H1 (cell line): ENCODE data around the gene SUPT4H1. TPM values are rescaled to one million over a fixed set of nuclear protein-coding genes. Genes with fewer than 3 reads are reported as not detected.

Source experiments
- CTCF ChIA-PET: fragments of 300-600 bp; sonication (Branson Sonifier 250); formaldehyde crosslinking; loops from one replicate; lab custom pipeline; 2021; ENCODE audit not compliant: partially characterized antibody; lab: Charles Lee
- POLR2A ChIA-PET: fragments of 300-600 bp; sonication (Branson Sonifier 250); formaldehyde crosslinking; loops from one replicate; lab custom pipeline; 2021; ENCODE audit warnings: inconsistent platforms; ENCODE audit not compliant: partially characterized antibody; lab: Charles Lee
- DNase-seq, 2 experiments: peaks; one replicate each; pipeline versions ENCODE4 v3.0.0 to v3.0.0-alpha.2; 2010 to 2022; ENCODE audit warnings: low spot score in 2 of 2, low read depth in 1 of 2, mixed read lengths in 1 of 2
- FAIRE-seq: peaks from 2 replicates; lab custom pipeline; 2011; peaks lifted over from hg19 to GRCh38; lab: Jason Lieb, UNC
- H2AFZ ChIP-seq: 2 replicates; pipeline ENCODE4 v1.8.1; 2012; ENCODE audit warnings: low read length, inconsistent platforms
- H2AK5ac ChIP-seq: 2 replicates; pipeline ENCODE4 v1.6.1; 2013; ENCODE audit warnings: low read depth, low read length
- H2BK120ac ChIP-seq: replicated peaks from 2 replicates; pipeline ENCODE3; 2013; ENCODE audit warnings: low read depth, low read length, inconsistent platforms
- H2BK12ac ChIP-seq: 2 replicates; pipeline ENCODE4 v1.6.1; 2013; ENCODE audit warnings: low read depth, low read length
- H2BK15ac ChIP-seq: 2 replicates; pipeline ENCODE4 v1.6.1; 2013; ENCODE audit warnings: low read length
- H2BK20ac ChIP-seq: 2 replicates; pipeline ENCODE4 v1.6.1; 2013; ENCODE audit warnings: low read length
- H2BK5ac ChIP-seq: 2 replicates; pipeline ENCODE4 v1.6.1; 2013; ENCODE audit warnings: low read depth, low read length
- H3K14ac ChIP-seq: 2 replicates; pipeline ENCODE4 v1.6.1; 2013; ENCODE audit warnings: inconsistent platforms; ENCODE audit not compliant: insufficient read length
- H3K18ac ChIP-seq: 2 replicates; pipeline ENCODE4 v1.6.1; 2013; ENCODE audit warnings: low read length; ENCODE audit errors: extremely low read depth
- H3K23ac ChIP-seq: 2 replicates; pipeline ENCODE4 v1.6.1; 2013; ENCODE audit warnings: inconsistent platforms; ENCODE audit not compliant: insufficient read length
- H3K23me2 ChIP-seq: 2 replicates; pipeline ENCODE4 v1.6.1; 2013; ENCODE audit warnings: low read depth, low read length
- H3K27ac ChIP-seq: 2 replicates; pipeline ENCODE4 v1.6.1; 2011; ENCODE audit warnings: low read depth, low read length, inconsistent platforms
- H3K27me3 ChIP-seq, 4 experiments: replicated peaks in 1 of 4; 1 replicate in 1 of 4; 2 replicates in 3 of 4; pipeline versions ENCODE4 v1.6.1 to v1.8.1; 2011 to 2013; ENCODE audit warnings: low read length in 3 of 4, mild to moderate bottlenecking in 3 of 4, inconsistent platforms in 2 of 4, mixed read lengths in 2 of 4, moderate library complexity in 1 of 4; ENCODE audit not compliant: control insufficient read depth in 3 of 4, insufficient read depth in 3 of 4; ENCODE audit errors: extremely low read depth in 1 of 4
- H3K36me3 ChIP-seq, 4 experiments: 2 replicates each; pipeline versions ENCODE4 v1.6.1 to v1.8.1; 2011 to 2013; ENCODE audit warnings: mild to moderate bottlenecking in 4 of 4, low read length in 3 of 4, moderate library complexity in 2 of 4, control low read depth in 1 of 4, inconsistent platforms in 1 of 4; ENCODE audit not compliant: insufficient read depth in 4 of 4, control insufficient read depth in 2 of 4
- H3K4ac ChIP-seq: replicated peaks from 2 replicates; pipeline ENCODE3; 2013; ENCODE audit warnings: low read length, low read depth, mixed read lengths, inconsistent platforms; ENCODE audit not compliant: insufficient read length
- H3K4me1 ChIP-seq, 4 experiments: replicated peaks in 1 of 4; 1 replicate in 1 of 4; 2 replicates in 3 of 4; pipeline versions ENCODE4 v1.6.1 to v1.8.1; 2011 to 2013; ENCODE audit warnings: low read length in 3 of 4, inconsistent platforms in 2 of 4, mixed read lengths in 1 of 4; ENCODE audit not compliant: insufficient read depth in 4 of 4, control insufficient read depth in 3 of 4
- H3K4me2 ChIP-seq, 2 experiments: 2 replicates each; pipeline versions ENCODE4 v1.6.1 to v1.8.1; 2011 to 2013; ENCODE audit warnings: low read depth in 2 of 2, low read length in 2 of 2, control low read depth in 1 of 2, inconsistent platforms in 1 of 2, mild to moderate bottlenecking in 1 of 2; ENCODE audit not compliant: insufficient read depth in 1 of 2
- H3K4me3 ChIP-seq, 4 experiments: fragments of 200-600, 300-600 bp in 1 of 4; sonication (generic), shearing (Covaris generic), sonication (Bioruptor Twin) in 1 of 4; 2 replicates each; pipeline versions ENCODE4 v1.5.1 to v1.8.1; 2011 to 2016; ENCODE audit warnings: low read length in 4 of 4, low read depth in 3 of 4, control low read depth in 2 of 4, inconsistent platforms in 2 of 4, mild to moderate bottlenecking in 2 of 4, mixed read lengths in 1 of 4, moderate library complexity in 1 of 4; ENCODE audit not compliant: insufficient read depth in 2 of 4; ENCODE audit errors: extremely low read depth in 1 of 4
- H3K56ac ChIP-seq: replicated peaks from 2 replicates; pipeline ENCODE3; 2013; ENCODE audit warnings: low read depth, mild to moderate bottlenecking, mixed read lengths, low read length, inconsistent platforms; ENCODE audit not compliant: insufficient read length
- H3K79me1 ChIP-seq: 2 replicates; pipeline ENCODE4 v1.6.1; 2013; ENCODE audit warnings: low read depth, low read length, control low read depth
- H3K79me2 ChIP-seq, 2 experiments: 2 replicates each; pipeline versions ENCODE4 v1.6.1 to v1.8.1; 2012 to 2013; ENCODE audit warnings: low read length in 2 of 2, mild to moderate bottlenecking in 2 of 2, inconsistent platforms in 1 of 2; ENCODE audit not compliant: insufficient read depth in 2 of 2, control insufficient read depth in 1 of 2
- H3K9ac ChIP-seq, 4 experiments: replicated peaks in 1 of 4; 1 replicate in 1 of 4; 2 replicates in 3 of 4; pipeline versions ENCODE4 v1.6.1 to v1.8.1; 2011 to 2013; ENCODE audit warnings: low read depth in 3 of 4, low read length in 3 of 4, control low read depth in 2 of 4, mild to moderate bottlenecking in 2 of 4, moderate library complexity in 2 of 4, inconsistent platforms in 1 of 4; ENCODE audit errors: extremely low read depth in 1 of 4
- H3K9me3 ChIP-seq, 2 experiments: 2 replicates each; pipeline versions ENCODE4 v1.6.1 to v1.8.1; 2012 to 2013; ENCODE audit warnings: mild to moderate bottlenecking in 2 of 2, moderate library complexity in 2 of 2, control low read depth in 1 of 2, inconsistent platforms in 1 of 2, low read depth in 1 of 2, low read length in 1 of 2, mixed read lengths in 1 of 2; ENCODE audit not compliant: insufficient read depth in 2 of 2
- H4K20me1 ChIP-seq, 2 experiments: replicated peaks in 1 of 2; 2 replicates each; pipeline versions ENCODE3 to v1.8.1; 2011 to 2013; ENCODE audit warnings: inconsistent platforms in 2 of 2, low read length in 2 of 2, mild to moderate bottlenecking in 1 of 2; ENCODE audit not compliant: insufficient read depth in 2 of 2, control insufficient read depth in 1 of 2
- H4K5ac ChIP-seq: 2 replicates; pipeline ENCODE4 v1.6.1; 2013; ENCODE audit warnings: low read length, low read depth, mixed read lengths, inconsistent platforms; ENCODE audit not compliant: insufficient read length
- H4K8ac ChIP-seq: 2 replicates; pipeline ENCODE4 v1.8.0; 2013; ENCODE audit warnings: mild to moderate bottlenecking, moderate library complexity, low read length, inconsistent platforms; ENCODE audit not compliant: insufficient read depth; ENCODE audit errors: extremely low read depth
- H4K91ac ChIP-seq: replicated peaks from 2 replicates; pipeline ENCODE3; 2013; ENCODE audit warnings: low read length, mixed read lengths, inconsistent platforms; ENCODE audit not compliant: insufficient read length
- CBX5 ChIP-seq: fragments of 300-800, 300-1000 bp; sonication (generic); IDR thresholded peaks from 2 replicates; pipeline ENCODE4 v1.7.1; 2016; ENCODE audit warnings: antibody characterized with exemption, low read length, low read depth
- CREB1 ChIP-seq: IDR thresholded peaks from 2 replicates; pipeline ENCODE4 v1.6.1; 2012; ENCODE audit warnings: inconsistent platforms
- JUND ChIP-seq: IDR thresholded peaks from 2 replicates; pipeline ENCODE4 v1.6.1; 2011; ENCODE audit warnings: mild to moderate bottlenecking, improper control_type of control experiment, low read length
- KDM5A ChIP-seq: fragments of 200-600 bp; IDR thresholded peaks from 2 replicates; pipeline ENCODE4 v1.7.1; 2012; ENCODE audit warnings: mild to moderate bottlenecking, low read length, inconsistent platforms, mixed read lengths
- NRF1 ChIP-seq: IDR thresholded peaks from 2 replicates; pipeline ENCODE4 v1.6.1; 2011; ENCODE audit warnings: mild to moderate bottlenecking, low read depth, low read length, improper control_type of control experiment
- RBBP5 ChIP-seq: IDR thresholded peaks from 2 replicates; pipeline ENCODE4 v1.7.1; 2012; ENCODE audit warnings: low read depth, mild to moderate bottlenecking, inconsistent platforms, low read length, moderate library complexity, borderline replicate concordance
- RFX5 ChIP-seq: IDR thresholded peaks from 2 replicates; pipeline ENCODE4 v1.6.1; 2011; ENCODE audit warnings: low read depth, low read length, improper control_type of control experiment, borderline replicate concordance
- RNF2 ChIP-seq: fragments of 200-900, 300-1000 bp; sonication (generic); IDR thresholded peaks from 2 replicates; pipeline ENCODE4 v1.7.1; 2016; ENCODE audit warnings: borderline replicate concordance, low read depth, mild to moderate bottlenecking, antibody characterized with exemption, low read length; ENCODE audit not compliant: poor library complexity, severe bottlenecking; ENCODE audit errors: missing control alignments
- SP4 ChIP-seq: IDR thresholded peaks from 2 replicates; pipeline ENCODE4 v1.6.1; 2012; ENCODE audit warnings: low read length, inconsistent platforms
- SUZ12 ChIP-seq: fragments of 200-600 bp; sonication (generic); IDR thresholded peaks from 2 replicates; pipeline ENCODE4 v1.6.1; 2012; ENCODE audit warnings: mild to moderate bottlenecking, inconsistent platforms, low read length, moderate library complexity, mixed read lengths
- WGBS, 2 experiments: shearing (Covaris generic) in 1 of 2; methylation state at CpG; one replicate each; pipeline versions ENCODE4 v1.1.6 to v1.1.7; 2013 to 2015; ENCODE audit warnings: low lambda C conversion rate in 2 of 2, mixed read lengths in 2 of 2, inconsistent platforms in 1 of 2, low coverage in 1 of 2, missing lambda C conversion rate in 1 of 2; ENCODE audit not compliant: insufficient replicate concordance in 2 of 2, insufficient coverage in 1 of 2, insufficient read length in 1 of 2; ENCODE audit errors: extremely low coverage in 1 of 2, missing lambda C conversion rate in 1 of 2; 5-methylcytosine and 5-hydroxymethylcytosine counted together
- polyA plus RNA-seq, 7 experiments: library from polyadenylated mRNA; depleted of rRNA in 3 of 7; stranded (reverse) in 5 of 7; unstranded in 2 of 7; fragments of >200 nt in 5 of 7; fragments of 200-250 nt in 2 of 7; gene quantifications; 1 replicate in 5 of 7; 2 replicates in 1 of 7; 4 replicates in 1 of 7; pipeline versions ENCODE4 v1.2.1 to v1.2.3, GENCODE V29; 2011 to 2013; ENCODE audit warnings: missing spikeins in 2 of 7, mixed read lengths in 2 of 7
- total RNA-seq: library from RNA; stranded (reverse); fragmentation: NEBNext Ultra II Directional; extraction: Animal tissue kit (Norgen Biotek cat#: 25700); gene quantifications from 2 replicates; pipeline ENCODE4 v1.2.1, GENCODE V29; 2021

Gene SUPT4H1
- total and polyA plus RNA-seq, 2 of the 8 experiments (the other 6 are each of a cell fraction or from before 2014, with no cell fraction given) = 112 to 143 TPM

DNA sequence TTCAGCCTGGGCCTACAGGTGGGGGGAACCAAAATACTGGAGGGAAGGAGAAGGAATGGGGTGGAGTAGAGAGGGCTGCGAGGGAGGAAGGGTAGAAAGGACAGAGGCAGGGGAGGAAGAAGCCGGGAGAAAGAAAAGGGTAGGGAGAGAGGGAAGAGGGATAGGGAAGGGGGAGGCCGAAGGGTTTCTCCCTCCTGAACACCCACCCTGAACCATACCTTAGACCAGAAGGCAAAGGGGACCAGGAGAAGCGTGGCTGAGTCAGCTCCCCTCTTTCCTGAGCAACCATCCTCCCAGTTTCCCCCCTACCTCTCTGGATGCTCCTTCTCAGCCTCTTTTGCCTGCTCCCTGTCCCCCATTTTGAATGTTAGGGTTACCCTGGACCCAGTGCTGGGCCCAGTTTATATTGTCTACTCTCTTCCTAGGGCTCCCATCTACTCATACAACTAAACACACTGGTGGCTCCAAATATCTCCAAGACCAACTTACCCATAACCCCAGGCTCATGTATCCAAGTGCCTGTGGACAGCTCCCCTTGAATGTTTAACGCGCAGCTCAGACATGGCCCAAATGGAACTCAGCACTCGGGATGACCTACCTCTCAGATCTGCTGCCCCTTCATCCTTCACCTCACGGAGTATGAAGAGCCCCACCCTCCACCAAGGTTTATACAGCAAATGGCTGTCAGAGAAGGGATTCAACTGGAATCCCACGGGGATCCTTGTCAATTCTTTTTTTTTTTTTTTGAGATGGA, 31.3 kb downstream of the SUPT4H1 start:
- Histone ChIP-seq H2BK20ac (no peak overlapping the region), H4K91ac (no peak overlapping the region), H3K18ac (no peak overlapping the region), H3K27me3 (peaks cover 0 to 20% (median 12%) of the 10 kb centered on the region in 4 experiments; a peak in 5 of 7 replicates), H2AK5ac (no peak overlapping the region), H3K14ac (no peak overlapping the region), H2BK12ac (no peak overlapping the region), H3K4ac (no peak overlapping the region), H3K27ac (no peak overlapping the region), H3K23ac (no peak overlapping the region), H4K20me1 (no peaks in the 10 kb centered on the region), H3K9ac (no peak overlapping the region), H2BK15ac (no peak overlapping the region), H3K4me1 (peaks cover 0 to 18% (median 14%) of the 10 kb centered on the region in 4 experiments; a peak in 6 of 7 replicates), H3K4me3 (no peak overlapping the region), H3K23me2 (peaks cover 12% of the 10 kb centered on the region), H3K56ac (no peak overlapping the region), H4K5ac (no peak overlapping the region), H3K4me2 (no peak overlapping the region), H3K9me3 (no peaks in the 10 kb centered on the region), H2AFZ (no peak overlapping the region), H2BK5ac (no peak overlapping the region), H3K79me1 (no peaks in the 10 kb centered on the region), H3K36me3 (no peaks in the 10 kb centered on the region), H3K79me2 (no peaks in the 10 kb centered on the region), H2BK120ac (no peak overlapping the region), H4K8ac (no peak overlapping the region)
- no peak for FAIRE-seq
- DNase-seq = no peak
- WGBS, 2 experiments = 88% methylated on average over 8 of the region's 9 CpGs; no CpG with 5 or more reads in 1 of the 2 experiments
- TF ChIP-seq JUND (no peak), SUZ12 (no peak), KDM5A (no peak), SP4 (no peak), RBBP5 (no peak), RFX5 (no peak), CBX5 (no peak), NRF1 (no peak), RNF2 (no peak), CREB1 (no peak)
- POLR2A ChIA-PET = interaction anchor here (1.1 to 7.9 kb wide), 5 partner anchors 9 to 40 kb away, joined by 4 to 66 read pairs (median 7); partner anchors contain the start of genes MPO and SUPT4H1
- CTCF ChIA-PET = interaction anchor here (0.9 to 21.9 kb wide), 6 partner anchors 9 to 127 kb away, joined by 3 to 384 read pairs (median 50); no protein-coding TSS in a partner anchor
